ENCODE results near the gene ADAMTS5. TPM values are rescaled to one million over a fixed set of nuclear protein-coding genes. Genes with fewer than 3 reads are reported as not detected.

The ADAMTS5 gene
- total RNA-seq: 5.3 TPM

GRCh38 chr21:26967062-26967913 lies at the start of gene ADAMTS5:
TSS of gene ADAMTS5 (minus strand) at chr21:26967088. CDS start at chr21:26966391, 697 bp downstream.

Small RNA genes lying within 50 kb of the gene (small RNA-seq; reads per million reads assigned to genes)
- gene MIR4759 (ENCODE audit: low replicate concordance): not detected

Other genes with a start within 250 kb of the ADAMTS5 start
- 3.4 TPM for gene ADAMTS1, start 121.7 kb downstream of the ADAMTS5 start, total RNA-seq